PC-3 (cell line): ENCODE measurements around the gene NRAS.

Experiments used
- EZH2 ChIP-seq: fragments of 300-600 bp; sonication (generic); IDR thresholded peaks from one replicate; pipeline ENCODE4 v1.6.1; 2017; ENCODE audit warnings: antibody characterized with exemption, mild to moderate bottlenecking, low read length; ENCODE audit not compliant: unreplicated experiment
- EZH2phosphoT487 ChIP-seq: fragments of 300-600 bp; sonication (generic); IDR thresholded peaks from 2 replicates; pipeline ENCODE4 v1.6.1; 2018; ENCODE audit warnings: mild to moderate bottlenecking, antibody characterized with exemption, low read length, borderline replicate concordance
- TF ChIP-seq, protein P1 (sequence below): fragments of 300-600 bp; sonication (generic); conservative IDR thresholded peaks from 2 replicates; pipeline ENCODE4 v1.5.1; 2017; ENCODE audit warnings: antibody characterized with exemption, low read depth, mild to moderate bottlenecking, low read length

- TF ChIP-seq, protein P1, sequence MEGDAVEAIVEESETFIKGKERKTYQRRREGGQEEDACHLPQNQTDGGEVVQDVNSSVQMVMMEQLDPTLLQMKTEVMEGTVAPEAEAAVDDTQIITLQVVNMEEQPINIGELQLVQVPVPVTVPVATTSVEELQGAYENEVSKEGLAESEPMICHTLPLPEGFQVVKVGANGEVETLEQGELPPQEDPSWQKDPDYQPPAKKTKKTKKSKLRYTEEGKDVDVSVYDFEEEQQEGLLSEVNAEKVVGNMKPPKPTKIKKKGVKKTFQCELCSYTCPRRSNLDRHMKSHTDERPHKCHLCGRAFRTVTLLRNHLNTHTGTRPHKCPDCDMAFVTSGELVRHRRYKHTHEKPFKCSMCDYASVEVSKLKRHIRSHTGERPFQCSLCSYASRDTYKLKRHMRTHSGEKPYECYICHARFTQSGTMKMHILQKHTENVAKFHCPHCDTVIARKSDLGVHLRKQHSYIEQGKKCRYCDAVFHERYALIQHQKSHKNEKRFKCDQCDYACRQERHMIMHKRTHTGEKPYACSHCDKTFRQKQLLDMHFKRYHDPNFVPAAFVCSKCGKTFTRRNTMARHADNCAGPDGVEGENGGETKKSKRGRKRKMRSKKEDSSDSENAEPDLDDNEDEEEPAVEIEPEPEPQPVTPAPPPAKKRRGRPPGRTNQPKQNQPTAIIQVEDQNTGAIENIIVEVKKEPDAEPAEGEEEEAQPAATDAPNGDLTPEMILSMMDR: no peak
- TF ChIP-seq EZH2phosphoT487 (no peak), EZH2 (no peak)
These were observed 2.3 kb upstream of the NRAS start for GRCh38 chr1:114718661-114719423.
